Hepatocyte (in vitro differentiated cells): Measurements from ENCODE around the gene AK1. TPM values are rescaled to one million over a fixed set of nuclear protein-coding genes. Genes with fewer than 3 reads are reported as not detected.
A peak's percentile ranks its signal among the peaks of the same experiment; 100 is the strongest.

Experiments used
- DNase-seq: peaks from one replicate; pipeline ENCODE4 v3.0.0-alpha.2; 2016; ENCODE audit warnings: low spot score
- H2AFZ ChIP-seq: fragments of 200-600 bp; sonication (generic); 2 replicates; pipeline ENCODE4 v1.6.0; 2016; ENCODE audit warnings: antibody characterized with exemption, mild to moderate bottlenecking
- H3K27ac ChIP-seq: fragments of 200-600 bp; sonication (generic); 2 replicates; pipeline ENCODE4 v1.5.1; 2016; ENCODE audit warnings: mild to moderate bottlenecking
- H3K27me3 ChIP-seq: fragments of 200-600 bp; sonication (generic); 2 replicates; pipeline ENCODE4 v1.6.1; 2016
- H3K36me3 ChIP-seq: fragments of 200-600 bp; sonication (generic); replicated peaks from 2 replicates; pipeline ENCODE4 v1.5.1; 2016; ENCODE audit warnings: low read depth; ENCODE audit not compliant: insufficient read depth
- H3K4me1 ChIP-seq: fragments of 200-600 bp; sonication (generic); 2 replicates; pipeline ENCODE4 v1.5.1; 2016; ENCODE audit warnings: mild to moderate bottlenecking, moderate library complexity; ENCODE audit not compliant: insufficient read depth
- H3K4me2 ChIP-seq: fragments of 200-600 bp; sonication (generic); 2 replicates; pipeline ENCODE4 v1.6.0; 2016
- H3K4me3 ChIP-seq: fragments of 200-600 bp; sonication (generic); 2 replicates; pipeline ENCODE4 v1.5.1; 2016; ENCODE audit warnings: mild to moderate bottlenecking
- H3K79me2 ChIP-seq: fragments of 200-600 bp; sonication (generic); 2 replicates; pipeline ENCODE4 v1.6.0; 2017; ENCODE audit warnings: mild to moderate bottlenecking
- H3K9me2 ChIP-seq: fragments of 200-600 bp; sonication (generic); replicated peaks from 2 replicates; pipeline ENCODE4 v1.6.0; 2017; ENCODE audit warnings: mild to moderate bottlenecking; ENCODE audit not compliant: insufficient read depth
- H3K9me3 ChIP-seq: fragments of 200-600 bp; sonication (generic); 2 replicates; pipeline ENCODE4 v1.5.1; 2016; ENCODE audit warnings: low read depth, mild to moderate bottlenecking
- H4K20me1 ChIP-seq: fragments of 200-600 bp; sonication (generic); 2 replicates; pipeline ENCODE4 v1.6.0; 2016; ENCODE audit warnings: mild to moderate bottlenecking; ENCODE audit not compliant: insufficient read depth, poor library complexity, severe bottlenecking
- CTCF ChIP-seq: fragments of 200-600 bp; sonication (generic); IDR thresholded peaks from 2 replicates; pipeline ENCODE4 v1.5.1; 2016; ENCODE audit warnings: antibody characterized with exemption, mild to moderate bottlenecking; ENCODE audit not compliant: poor library complexity
- EZH2 ChIP-seq: fragments of 200-600 bp; sonication (generic); IDR thresholded peaks from 2 replicates; pipeline ENCODE4 v1.6.1; 2016; ENCODE audit warnings: antibody characterized with exemption, mild to moderate bottlenecking, borderline replicate concordance
- EZH2phosphoT487 ChIP-seq: fragments of 200-600 bp; sonication (generic); IDR thresholded peaks from one replicate; pipeline ENCODE4 v1.6.1; 2018; ENCODE audit warnings: antibody characterized with exemption, mild to moderate bottlenecking, low read depth, moderate library complexity; ENCODE audit not compliant: unreplicated experiment, severe bottlenecking
- WGBS: methylation state at CpG from one replicate; pipeline ENCODE4 v1.1.6; 2016; ENCODE audit warnings: low lambda C conversion rate; ENCODE audit errors: missing lambda C conversion rate; 5-methylcytosine and 5-hydroxymethylcytosine counted together
- polyA plus RNA-seq: library from polyadenylated mRNA; unstranded; fragments of >200 nt; fragmentation: Nextera tagmentation; extraction: Ambion mirVana; gene quantifications from 2 replicates; pipeline ENCODE4 v1.2.1, GENCODE V29; 2016
- total RNA-seq: library from RNA; depleted of rRNA; stranded (reverse); fragments of >200 nt; gene quantifications from 2 replicates; pipeline ENCODE4 v1.2.3, GENCODE V29; 2014

Gene AK1
- total and polyA plus RNA-seq, 2 experiments from 2014 or later, result 28.3 to 91.3 TPM

- no peaks in the 10 kb centered on the region for H3K27me3 ChIP-seq
- no peak overlapping the region for H3K4me3 ChIP-seq
- no peak overlapping the region for H3K4me2 ChIP-seq
- H3K27ac ChIP-seq, result no peak overlapping the region
- H3K4me1 ChIP-seq, result peaks cover 15% of the 10 kb centered on the region
- H3K36me3 ChIP-seq, result no peaks in the 10 kb centered on the region
- H4K20me1 ChIP-seq, result no peaks in the 10 kb centered on the region
- 88% methylated on average over 7 of the region's 7 CpGs for WGBS
- no peaks in the 10 kb centered on the region for H3K9me2 ChIP-seq
- no peak overlapping the region for H2AFZ ChIP-seq
- no peaks in the 10 kb centered on the region for H3K79me2 ChIP-seq
- no peaks in the 10 kb centered on the region for H3K9me3 ChIP-seq
- DNase-seq, result no peak
- TF ChIP-seq CTCF (no peak), EZH2phosphoT487 (no peak), EZH2 (no peak)
Measured at GRCh38 chr9:127832248-127832647, 45.2 kb downstream of the AK1 start.

- H3K36me3 ChIP-seq, result no peaks in the 10 kb centered on the region
- no peak for TF ChIP-seq EZH2phosphoT487
- no peak for TF ChIP-seq EZH2
- no peak for TF ChIP-seq CTCF
- no peaks in the 10 kb centered on the region for H3K79me2 ChIP-seq
- H3K4me1 ChIP-seq, result peaks cover 9% of the 10 kb centered on the region
- no peaks in the 10 kb centered on the region for H3K27me3 ChIP-seq
- no peak overlapping the region for H3K4me3 ChIP-seq
- WGBS, result 89% methylated on average over 6 of the region's 6 CpGs
- H3K4me2 ChIP-seq, result no peak overlapping the region
- peak overlapping the region; percentile 43 for H3K27ac ChIP-seq
- no peak overlapping the region for H2AFZ ChIP-seq
- DNase-seq, result no peak
- no peaks in the 10 kb centered on the region for H3K9me2 ChIP-seq
- no peaks in the 10 kb centered on the region for H4K20me1 ChIP-seq
- no peaks in the 10 kb centered on the region for H3K9me3 ChIP-seq
Measured at GRCh38 chr9:127829205-127829906, 48.1 kb downstream of the AK1 start.

- no peaks in the 10 kb centered on the region for H3K36me3 ChIP-seq
- no peaks in the 10 kb centered on the region for H3K9me3 ChIP-seq
- H3K27me3 ChIP-seq, result no peaks in the 10 kb centered on the region
- H4K20me1 ChIP-seq, result no peaks in the 10 kb centered on the region
- H3K79me2 ChIP-seq, result no peaks in the 10 kb centered on the region
- H3K4me2 ChIP-seq, result peak overlapping the region; percentile 80
- TF ChIP-seq CTCF, result no peak
- no peaks in the 10 kb centered on the region for H3K9me2 ChIP-seq
- H3K4me3 ChIP-seq, result no peak overlapping the region
- H3K27ac ChIP-seq, result peak overlapping the region; percentile 43
- peaks cover 9% of the 10 kb centered on the region for H3K4me1 ChIP-seq
- H2AFZ ChIP-seq, result peak overlapping the region; percentile 47
- WGBS, result 5% methylated on average over 26 of the region's 34 CpGs
- peak; percentile 92 for DNase-seq
Measured at GRCh38 chr9:127828262-127829031, 49.0 kb downstream of the AK1 start.
